Measurements from ENCODE around the gene REXO1. TPM values are rescaled to one million over a fixed set of nuclear protein-coding genes. Genes with fewer than 3 reads are reported as not detected.
"Not testable (repeated sequence)": the region's sequence is repeated elsewhere in the genome, so short reads cannot be mapped to it uniquely, and the experiment has no call there.

Gene REXO1
- total RNA-seq, 1 donor, result 19.1 TPM

- DNase-seq (ENCODE audit: low read depth in 2 of 3, low spot score in 2 of 3), result peak in 2 of 3 donors; percentile 88 to 90
These were observed 27.6 kb upstream of the REXO1 start for GRCh38 chr19:1875646-1876495.

DNA sequence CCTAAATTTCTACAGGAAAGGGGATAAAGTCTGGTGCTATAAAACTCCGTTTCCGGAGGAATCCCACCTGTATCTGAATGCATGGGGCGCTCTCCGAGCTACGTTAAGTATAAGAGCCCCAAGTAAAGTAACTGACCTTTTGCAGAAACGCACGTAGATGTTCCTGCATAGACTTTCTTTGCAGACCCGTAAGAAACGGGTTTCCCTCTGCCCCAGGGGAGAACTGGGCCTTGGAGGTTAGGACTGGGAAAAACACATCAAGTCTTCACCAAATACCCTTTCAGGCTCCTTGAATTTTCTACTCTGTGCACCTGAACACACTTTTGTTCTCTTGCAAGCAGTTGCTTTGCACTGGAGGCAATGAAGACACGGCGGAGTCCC is 27.0 kb upstream of the REXO1 start:
- DNase-seq (ENCODE audit: low read depth in 2 of 3, low spot score in 2 of 3), result not testable (repeated sequence)

GRCh38 chr19:1874554-1875185 is 26.4 kb upstream of the REXO1 start:
- peak in 1 of 3 donors; percentile 59 for DNase-seq (ENCODE audit: low read depth in 2 of 3, low spot score in 2 of 3)

GRCh38 chr19:1873524-1874473 is 25.5 kb upstream of the REXO1 start:
- DNase-seq (ENCODE audit: low read depth in 2 of 3, low spot score in 2 of 3), result no peak

DNA sequence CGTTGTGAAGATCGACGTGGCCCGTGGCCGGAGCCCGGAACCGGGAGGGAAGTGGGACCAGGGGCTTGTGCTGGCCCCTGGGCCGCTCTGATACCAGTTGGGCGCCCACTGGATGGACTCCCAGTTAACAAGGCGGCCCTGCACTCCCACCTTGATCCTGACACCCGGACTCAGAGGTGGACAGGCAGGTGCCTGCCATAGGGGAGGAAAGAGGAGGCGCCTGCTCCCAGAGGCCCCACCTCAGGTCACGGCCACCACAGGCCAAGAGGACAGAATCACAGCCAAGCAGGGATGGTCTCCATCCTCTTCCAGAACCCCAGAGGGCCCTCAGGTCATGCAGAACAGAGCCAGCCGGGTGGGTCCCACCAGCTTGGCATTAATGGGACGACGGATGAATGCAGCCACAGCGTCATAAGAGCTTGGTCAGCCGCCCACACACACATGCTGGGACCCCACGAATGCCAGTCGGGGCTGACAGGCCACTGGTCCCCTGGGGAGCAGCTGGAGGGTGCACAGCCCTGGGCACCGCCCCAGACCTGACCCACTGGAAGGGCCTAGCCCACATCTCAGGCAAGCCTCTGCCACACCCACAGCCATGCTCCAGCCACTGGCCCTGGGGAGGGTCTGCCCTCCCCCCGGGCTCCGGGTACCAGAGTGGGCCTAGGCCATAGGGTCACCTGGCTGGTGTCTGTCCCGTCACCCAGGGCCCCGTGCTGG is 24.7 kb upstream of the REXO1 start:
- DNase-seq (ENCODE audit: low read depth in 2 of 3, low spot score in 2 of 3), result no peak

GRCh38 chr19:1871630-1872029 is 23.3 kb upstream of the REXO1 start:
- no peak for DNase-seq (ENCODE audit: low read depth in 2 of 3, low spot score in 2 of 3)

GRCh38 chr19:1871140-1871597 is 22.9 kb upstream of the REXO1 start:
- DNase-seq (ENCODE audit: low read depth in 2 of 3, low spot score in 2 of 3), result no peak

DNA sequence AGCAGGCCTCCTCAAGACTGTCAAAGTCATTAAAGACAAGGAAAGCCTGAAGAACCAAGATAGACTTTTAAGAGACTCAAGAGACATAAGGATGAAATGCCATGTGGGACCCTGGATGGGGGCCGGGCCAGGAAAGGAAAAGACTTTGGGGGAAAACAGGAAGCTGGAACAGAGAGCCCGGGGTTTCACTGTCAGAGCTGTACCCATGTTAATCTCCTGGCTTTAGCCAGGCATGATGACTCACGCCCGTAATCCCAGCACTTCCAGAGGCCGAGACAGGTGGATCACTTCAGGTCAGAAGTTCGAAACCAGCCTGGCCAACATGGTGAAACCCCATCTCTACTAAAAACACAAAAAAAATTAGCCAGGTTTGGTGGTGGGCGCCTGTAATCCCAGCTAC is 20.7 kb upstream of the REXO1 start:
- DNase-seq (ENCODE audit: low read depth in 2 of 3, low spot score in 2 of 3), result no peak

DNA sequence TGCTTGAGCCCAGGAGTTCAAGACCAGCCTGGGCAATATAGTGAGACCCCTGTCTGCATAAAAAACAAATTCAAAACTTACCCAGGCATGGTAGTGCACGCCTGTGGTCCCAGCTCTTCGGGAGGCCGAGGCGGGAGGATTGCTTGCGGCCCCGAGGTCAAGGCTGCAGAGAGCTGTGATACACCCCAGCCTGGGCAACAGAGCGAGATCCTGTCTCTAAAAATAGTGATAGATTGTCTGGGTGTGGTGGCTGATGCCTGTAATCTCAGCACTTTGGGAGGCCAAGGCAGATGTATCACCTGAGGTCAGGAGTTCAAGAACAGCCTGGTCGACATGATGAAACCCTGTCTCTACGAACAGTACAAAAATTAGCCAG is 19.1 kb upstream of the REXO1 start:
- no peak for DNase-seq (ENCODE audit: low read depth in 2 of 3, low spot score in 2 of 3)

DNA sequence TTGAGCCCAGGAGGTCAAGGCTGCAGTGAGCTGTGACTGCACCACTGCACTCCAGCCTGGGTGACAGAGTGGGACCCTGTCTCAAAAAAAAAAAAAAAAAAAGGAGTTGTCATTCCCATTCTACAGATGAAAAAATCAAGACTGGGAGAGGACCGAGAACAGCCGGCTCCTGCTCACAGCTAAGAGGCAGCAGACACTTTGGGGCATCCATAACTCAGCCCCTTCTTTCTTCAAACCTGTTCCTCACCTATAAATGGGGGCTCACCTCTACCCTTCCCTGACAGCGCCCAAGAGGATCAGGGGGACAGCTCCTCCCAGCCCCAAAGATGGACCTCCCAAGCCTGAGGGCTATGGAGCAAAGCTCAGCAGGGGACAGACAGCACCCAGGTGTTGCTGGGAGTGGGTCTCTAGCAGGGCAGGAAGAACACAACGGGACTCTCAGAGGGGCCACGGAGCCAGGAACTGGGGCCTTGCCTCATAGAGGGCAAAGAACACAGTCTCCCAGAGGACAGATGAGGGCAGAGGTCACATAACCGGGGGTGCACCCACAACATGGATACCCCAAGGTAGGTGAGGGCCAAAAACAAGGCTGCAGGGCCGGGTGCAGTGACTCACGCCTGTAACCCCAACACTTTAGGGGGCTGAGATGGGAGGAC is 18.5 kb upstream of the REXO1 start:
- no peak for DNase-seq (ENCODE audit: low read depth in 2 of 3, low spot score in 2 of 3)

DNA sequence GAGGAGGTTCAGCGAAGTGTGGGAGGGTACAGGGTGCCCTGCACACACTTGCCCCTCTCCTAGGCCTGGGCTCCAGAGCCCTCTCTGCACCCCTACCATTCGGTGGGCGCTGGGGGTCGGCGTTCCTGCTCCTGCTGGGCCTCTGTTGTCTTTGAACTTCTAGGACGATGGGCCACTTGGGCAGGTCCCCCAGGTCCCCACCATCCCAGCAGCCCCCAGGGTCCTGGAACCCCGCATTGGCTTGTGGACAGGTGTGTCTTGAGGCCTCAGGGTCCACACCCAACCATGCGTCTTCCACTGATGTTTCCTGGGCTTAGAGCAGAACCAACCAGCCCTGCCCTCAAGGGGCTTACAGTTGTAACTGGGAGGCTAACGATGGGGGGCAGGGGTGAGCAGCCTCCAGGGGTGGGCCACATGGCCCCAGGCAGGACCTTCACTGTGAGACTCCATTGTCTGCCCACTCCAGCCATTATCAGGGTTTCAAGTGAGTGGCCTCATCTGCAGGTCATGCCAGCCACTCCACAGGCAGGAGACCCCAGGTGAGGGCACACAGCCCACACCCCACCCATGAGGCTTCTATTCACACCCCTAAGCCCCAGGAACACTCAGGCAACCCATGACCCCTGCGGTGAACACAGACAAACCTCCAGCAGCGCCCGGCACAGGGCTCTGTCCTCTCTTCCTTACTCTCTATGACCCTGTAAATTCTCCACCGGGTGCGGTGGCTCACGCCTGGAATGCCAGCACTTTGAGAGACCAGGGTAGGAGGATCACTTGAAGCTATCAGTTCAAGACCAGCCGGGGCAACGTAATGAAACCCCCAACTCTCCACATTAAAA is 17.1 kb upstream of the REXO1 start:
- no peak for DNase-seq (ENCODE audit: low read depth in 2 of 3, low spot score in 2 of 3)

DNA sequence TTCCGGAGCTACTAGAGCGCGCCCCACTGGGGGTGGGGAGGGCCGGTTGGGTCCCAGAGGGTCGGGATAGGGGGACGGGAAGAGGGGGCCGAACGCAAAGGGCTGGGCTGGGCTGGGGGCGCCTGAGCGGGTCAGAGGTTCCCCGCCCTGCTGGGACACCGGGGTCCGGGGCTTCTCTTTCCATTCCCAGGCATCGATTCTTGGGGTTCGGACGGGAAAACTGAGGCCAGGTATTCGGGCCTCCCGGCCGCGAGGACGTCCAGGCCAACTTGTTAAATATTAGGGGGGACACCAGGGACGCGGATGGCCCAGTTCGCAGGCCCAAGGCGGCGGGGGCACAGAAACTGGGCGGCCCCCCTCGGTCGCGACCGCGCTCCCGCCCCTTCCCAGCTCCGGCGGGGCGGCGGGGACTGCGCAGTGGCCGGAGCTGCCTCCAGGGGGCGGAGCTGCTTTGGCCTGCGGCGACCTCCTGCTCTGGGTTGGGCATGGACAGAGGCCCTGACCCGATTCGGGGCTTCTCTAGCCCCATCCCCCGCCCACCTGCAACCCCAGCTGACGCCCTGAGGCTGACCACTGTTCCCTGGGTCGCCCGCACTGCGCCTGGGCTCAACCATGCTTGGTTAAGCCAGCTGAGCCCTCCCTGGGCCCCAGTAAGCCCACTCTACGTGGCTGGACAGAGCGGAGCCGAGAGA is 16.3 kb upstream of the REXO1 start:
- DNase-seq (ENCODE audit: low read depth in 2 of 3, low spot score in 2 of 3), result peak in 1 of 3 donors; percentile 74

DNA sequence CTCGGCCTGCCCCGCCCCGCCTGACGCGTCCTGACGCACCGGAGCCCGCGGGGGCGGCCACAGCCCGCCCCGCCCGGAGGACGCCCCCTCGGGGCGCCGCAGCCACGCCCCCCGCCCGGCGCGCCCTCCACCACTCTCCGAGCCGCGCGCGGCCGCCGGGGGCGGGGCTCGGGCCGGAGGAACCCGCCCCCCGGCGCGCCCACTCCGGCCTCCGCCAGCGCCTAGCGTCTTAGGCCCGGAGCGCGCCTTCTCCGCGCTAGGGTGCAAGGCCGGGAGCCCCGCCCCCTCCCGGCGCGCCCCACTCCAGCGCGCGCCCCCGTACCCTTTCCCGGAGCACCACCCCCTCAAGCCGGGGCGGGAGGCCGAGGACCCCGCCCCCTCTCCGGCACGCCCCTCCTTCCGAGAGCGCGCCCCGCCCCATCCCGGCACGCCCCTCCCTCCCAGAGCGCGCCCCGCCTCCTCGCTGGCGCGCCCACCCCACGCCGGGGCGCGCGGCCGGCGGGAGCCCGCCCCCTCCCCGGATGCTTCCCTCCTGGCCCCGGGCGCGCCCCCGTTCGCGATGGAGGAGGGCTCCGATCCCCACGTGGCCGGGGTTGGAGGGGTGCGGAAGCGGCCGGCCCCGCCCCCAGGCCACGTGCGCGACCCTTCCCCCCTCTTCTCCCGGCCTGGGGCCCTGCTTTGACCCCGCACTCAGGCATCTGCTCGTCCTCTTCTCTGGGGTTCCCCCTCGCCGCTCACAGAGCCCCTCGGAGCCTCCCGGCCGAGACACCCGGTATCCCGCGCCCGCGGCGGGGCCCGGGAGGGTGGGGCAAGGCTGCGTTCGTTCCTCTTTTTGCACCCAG is 15.6 kb upstream of the REXO1 start:
- DNase-seq (ENCODE audit: low read depth in 2 of 3, low spot score in 2 of 3), result peak; percentile 93 to 97 (median 94)

GRCh38 chr19:1863328-1863637 is 15.0 kb upstream of the REXO1 start, which contains the start of gene KLF16:
KLF16 (minus strand) TSS chr19:1863579; CDS start chr19:1863497, 82 bp downstream.
- no peak for DNase-seq (ENCODE audit: low read depth in 2 of 3, low spot score in 2 of 3)

DNA sequence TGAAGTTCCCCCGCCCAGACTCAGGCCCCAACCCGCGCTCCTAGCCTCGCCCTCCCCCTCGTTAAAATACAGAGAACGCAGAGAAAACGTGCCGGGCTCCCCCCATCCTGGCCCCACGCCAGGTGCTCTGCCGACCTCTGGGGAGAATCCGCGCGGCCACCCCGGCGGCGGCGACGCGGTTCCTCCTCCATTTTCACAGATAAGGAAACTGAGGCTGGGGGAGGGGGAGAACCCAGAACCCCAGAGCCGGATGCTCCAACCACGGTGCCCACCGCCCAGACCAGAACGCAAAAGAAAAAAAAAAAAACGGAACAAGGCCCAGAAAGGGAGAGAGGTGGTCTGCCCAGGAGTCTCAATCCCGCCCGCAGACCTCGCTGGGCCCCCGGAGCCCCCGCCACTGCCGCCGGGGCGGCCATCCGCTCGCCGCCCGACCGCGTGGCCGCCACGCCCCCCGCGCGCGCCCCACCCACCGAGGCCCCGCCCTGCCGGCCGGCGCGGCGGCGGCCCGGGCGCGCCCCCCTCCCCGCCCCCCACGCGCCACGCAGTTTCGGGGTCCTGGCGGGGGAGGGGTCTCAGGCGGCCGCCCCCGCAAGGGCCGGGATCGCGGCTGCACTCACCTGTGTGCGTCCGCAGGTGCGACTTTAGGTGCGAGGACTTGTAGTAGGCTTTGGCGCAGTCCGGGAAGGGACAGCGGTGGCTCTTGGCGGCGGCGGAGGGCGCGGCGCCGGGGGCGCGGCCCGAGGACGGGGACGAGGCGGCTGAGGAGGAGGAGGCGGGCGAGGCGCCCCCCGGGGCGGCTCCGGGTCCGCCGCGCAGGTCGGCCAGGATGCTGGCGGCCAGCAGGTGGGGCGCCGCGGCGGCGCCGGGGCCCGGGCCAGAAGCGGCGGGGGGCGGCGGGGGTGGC is 14.4 kb upstream of the REXO1 start:
- DNase-seq (ENCODE audit: low read depth in 2 of 3, low spot score in 2 of 3), result peak in 1 of 3 donors; percentile 71

DNA sequence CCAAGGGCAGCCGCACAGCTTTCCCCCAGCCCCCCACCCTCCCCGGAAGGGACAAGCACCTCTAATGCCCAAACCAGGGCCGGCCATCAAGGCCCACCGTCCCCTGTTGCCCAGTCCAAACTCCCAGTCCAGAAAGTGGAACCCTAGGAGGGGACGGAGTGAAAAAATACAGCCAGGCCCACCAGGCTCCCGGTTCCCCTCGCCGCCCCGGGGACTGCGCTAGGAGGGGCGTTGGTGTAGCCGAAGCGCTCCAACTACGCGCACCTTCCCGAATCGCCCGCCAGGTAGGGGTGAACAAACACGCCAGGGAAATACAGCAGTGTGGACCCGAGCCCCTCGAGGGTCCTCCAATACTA is 13.8 kb upstream of the REXO1 start:
- no peak for DNase-seq (ENCODE audit: low read depth in 2 of 3, low spot score in 2 of 3)

DNA sequence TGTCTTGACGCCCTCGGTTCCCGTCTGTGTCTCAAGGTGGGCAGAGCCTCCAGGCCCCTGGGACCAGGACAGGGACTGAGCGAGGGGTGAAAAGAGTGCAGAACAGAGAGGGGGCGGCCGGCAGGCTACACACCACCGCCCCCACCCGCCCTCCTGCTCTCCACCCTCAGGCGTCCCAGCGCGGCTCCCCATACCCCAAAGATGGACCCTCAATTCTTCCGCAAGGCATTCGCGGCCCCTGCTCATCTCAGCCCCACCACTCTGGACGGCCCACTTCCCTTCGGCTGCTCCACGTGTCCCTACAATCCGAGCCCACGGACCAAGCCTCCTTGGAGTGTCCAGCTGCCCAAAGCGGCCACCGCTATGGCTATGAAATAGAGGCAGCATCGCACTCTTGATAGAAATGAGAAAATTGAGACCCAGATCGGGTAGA is 13.3 kb upstream of the REXO1 start:
- DNase-seq (ENCODE audit: low read depth in 2 of 3, low spot score in 2 of 3), result no peak
